NCI-H2029 (cell line): ENCODE measurements around the gene RASGRP2.

ENCODE experiments used
- DNase-seq: peaks from one replicate; lab custom pipeline; 2025; lab: John Stamatoyannopoulos, UW

RASGRP2 gene

GRCh38 chr11:64743591-64744543, at the start of gene RASGRP2:
TSS of gene RASGRP2 (minus strand) at chr11:64744142. CDS start at chr11:64742866, 1,276 bp downstream.
- no peak for DNase-seq

GRCh38 chr11:64792482-64792881, 48.5 kb upstream of the RASGRP2 start:
- no peak for DNase-seq

GRCh38 chr11:64791781-64792291, 47.9 kb upstream of the RASGRP2 start:
- no peak for DNase-seq

GRCh38 chr11:64790205-64791095, 46.5 kb upstream of the RASGRP2 start:
- no peak for DNase-seq

- DNase-seq = no peak
These were observed 45.6 kb upstream of the RASGRP2 start for GRCh38 chr11:64789331-64790204.

- no peak for DNase-seq
These were observed 44.6 kb upstream of the RASGRP2 start for GRCh38 chr11:64788321-64789215.

GRCh38 chr11:64787526-64788320, 43.8 kb upstream of the RASGRP2 start:
- DNase-seq = no peak

GRCh38 chr11:64786308-64786707, 42.4 kb upstream of the RASGRP2 start:
- no peak for DNase-seq

- DNase-seq = no peak
These were observed 41.1 kb upstream of the RASGRP2 start for GRCh38 chr11:64784813-64785581.

GRCh38 chr11:64778473-64779298, 34.7 kb upstream of the RASGRP2 start, which contains the start of gene SF1:
TSS of gene SF1 (minus strand) at chr11:64778542. CDS start at chr11:64778392, 150 bp downstream.
- DNase-seq = peak; percentile 100

GRCh38 chr11:64778223-64778472, 34.2 kb upstream of the RASGRP2 start:
- no peak for DNase-seq

- peak; percentile 72 for DNase-seq
These were observed 33.7 kb upstream of the RASGRP2 start for GRCh38 chr11:64777449-64778222.

GRCh38 chr11:64776875-64777274, 32.9 kb upstream of the RASGRP2 start:
- no peak for DNase-seq

- DNase-seq = no peak
These were observed 32.5 kb upstream of the RASGRP2 start for GRCh38 chr11:64776425-64776824.

- no peak for DNase-seq
These were observed 30.2 kb upstream of the RASGRP2 start for GRCh38 chr11:64774144-64774543.

GRCh38 chr11:64772303-64773018, 28.5 kb upstream of the RASGRP2 start:
- DNase-seq = no peak

- no peak for DNase-seq
These were observed 27.9 kb upstream of the RASGRP2 start for GRCh38 chr11:64771861-64772260.
